Cerebellar cortex (tissue), 1 donor: ENCODE results near the gene TMEM201.

Experiments used
- DNase-seq: peaks from one replicate; pipeline ENCODE4 v3.0.0-alpha.2; 2015; ENCODE audit warnings: low spot score

TMEM201 gene

GRCh38 chr1:9600861-9601834, 12.4 kb downstream of the TMEM201 start:
- DNase-seq: no peak

- DNase-seq: no peak
Observed at GRCh38 chr1:9601942-9602793, 13.5 kb downstream of the TMEM201 start.

- DNase-seq: no peak
Observed at GRCh38 chr1:9602794-9603167, 14.1 kb downstream of the TMEM201 start.

GRCh38 chr1:9603307-9603706, 14.6 kb downstream of the TMEM201 start:
- no peak for DNase-seq

- DNase-seq: no peak
Observed at GRCh38 chr1:9603766-9604753, 15.3 kb downstream of the TMEM201 start.

- DNase-seq: no peak
Observed at GRCh38 chr1:9604836-9605235, 16.1 kb downstream of the TMEM201 start.

- no peak for DNase-seq
Observed at GRCh38 chr1:9605946-9606455, 17.3 kb downstream of the TMEM201 start.

- peak; percentile 42 for DNase-seq
Observed at GRCh38 chr1:9606458-9606857, 17.7 kb downstream of the TMEM201 start.

- peak; percentile 88 for DNase-seq
Observed at GRCh38 chr1:9606948-9607347, 18.2 kb downstream of the TMEM201 start.

- no peak for DNase-seq
Observed at GRCh38 chr1:9607352-9607751, 18.6 kb downstream of the TMEM201 start.

GRCh38 chr1:9609998-9610397, 21.3 kb downstream of the TMEM201 start:
- no peak for DNase-seq

- no peak for DNase-seq
Observed at GRCh38 chr1:9610548-9610947, 21.8 kb downstream of the TMEM201 start.

GRCh38 chr1:9611716-9612115, 23.0 kb downstream of the TMEM201 start:
- no peak for DNase-seq

GRCh38 chr1:9612162-9612845, 23.6 kb downstream of the TMEM201 start:
- no peak for DNase-seq

- no peak for DNase-seq
Observed at GRCh38 chr1:9612871-9613624, 24.3 kb downstream of the TMEM201 start.

GRCh38 chr1:9613625-9614299, 25.1 kb downstream of the TMEM201 start:
- DNase-seq: no peak

- DNase-seq: peak; percentile 80
Observed at GRCh38 chr1:9615316-9616063, 26.8 kb downstream of the TMEM201 start.

GRCh38 chr1:9618909-9619679, 30.4 kb downstream of the TMEM201 start:
- DNase-seq: peak; percentile 57
